DND-41 (cell line): ENCODE results near the gene TMLHE.

Source experiments
- CTCF ChIP-seq: IDR thresholded peaks from 2 replicates; pipeline ENCODE4 v1.5.1; 2012; ENCODE audit warnings: borderline replicate concordance, low read length, moderate library complexity, mild to moderate bottlenecking; ENCODE audit not compliant: poor library complexity, severe bottlenecking; ENCODE audit errors: extremely low read depth
- EZH2 ChIP-seq: IDR thresholded peaks from 3 replicates; pipeline ENCODE4 v1.6.1; 2012; ENCODE audit warnings: borderline replicate concordance, low read depth, mild to moderate bottlenecking, moderate library complexity, low read length, inconsistent platforms; ENCODE audit not compliant: severe bottlenecking

GRCh38 chrX:155441097-155441496, 171.7 kb downstream of the TMLHE start:
- no peak for TF ChIP-seq CTCF
- no peak for TF ChIP-seq EZH2
